ENCODE data around the gene PRKG1.
"Not testable (repeated sequence)": the region's sequence is repeated elsewhere in the genome, so short reads cannot be mapped to it uniquely, and the experiment has no call there.

The PRKG1 gene

DNA sequence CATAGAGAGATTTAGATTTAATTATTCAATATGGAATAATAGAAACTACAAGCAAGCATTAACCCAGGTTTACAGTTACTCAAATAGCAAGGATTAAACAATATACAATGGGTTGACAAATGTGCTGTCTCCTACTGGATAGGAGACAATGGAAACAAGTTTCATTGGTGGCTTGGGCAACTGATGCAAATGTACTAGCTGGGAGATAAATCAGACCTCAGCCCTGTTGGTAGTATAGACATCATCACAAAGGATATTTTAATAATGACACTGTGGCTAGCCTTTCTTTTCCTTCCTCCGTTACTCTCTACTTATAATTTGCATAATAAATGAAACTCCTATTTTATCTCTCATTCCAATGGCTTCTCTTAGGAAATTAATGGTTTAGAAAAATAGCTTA lies 1143.2 kb downstream of the PRKG1 start:
- DNase-seq (ENCODE audit: low spot score): no peak

DNA sequence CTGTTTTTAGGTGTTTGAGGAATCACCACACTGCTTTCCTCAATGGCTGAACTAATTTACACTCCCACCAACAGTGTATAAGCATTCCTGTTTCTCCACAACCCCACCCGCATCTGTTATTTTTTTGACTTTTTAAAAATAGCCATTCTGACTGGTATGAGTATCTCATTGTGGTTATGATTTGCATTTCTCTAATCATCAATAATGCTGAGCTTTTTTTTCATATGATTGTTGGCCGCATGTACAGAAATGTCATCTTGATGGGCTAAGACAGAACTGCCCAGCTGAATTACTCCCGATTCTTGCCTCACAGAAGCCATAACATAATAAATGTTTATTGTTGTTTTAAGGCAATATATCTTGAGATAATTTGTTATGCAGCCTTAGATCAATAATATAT lies 1146.7 kb downstream of the PRKG1 start:
- DNase-seq (ENCODE audit: low spot score): no peak

DNA sequence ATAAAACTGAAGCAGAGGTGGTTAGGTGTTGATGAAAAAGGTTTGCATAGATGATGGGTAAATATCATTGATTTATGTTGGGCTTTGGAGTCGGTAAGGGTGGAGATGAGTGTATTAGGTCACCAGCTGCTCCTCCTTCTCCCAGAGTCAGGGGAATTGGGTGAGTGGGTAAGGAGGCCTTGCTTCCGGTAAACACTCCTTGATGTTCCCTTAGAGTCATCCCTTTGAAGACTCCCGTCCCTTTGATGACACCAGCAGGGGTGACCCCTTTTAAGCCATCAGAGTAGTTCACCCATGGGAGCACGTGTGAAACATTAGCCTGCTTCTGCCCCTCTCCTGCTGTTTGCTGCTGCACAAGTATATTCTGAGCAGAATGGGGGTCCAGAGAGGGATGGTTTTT lies 1147.6 kb downstream of the PRKG1 start:
- no peak for DNase-seq (ENCODE audit: low spot score)

DNA sequence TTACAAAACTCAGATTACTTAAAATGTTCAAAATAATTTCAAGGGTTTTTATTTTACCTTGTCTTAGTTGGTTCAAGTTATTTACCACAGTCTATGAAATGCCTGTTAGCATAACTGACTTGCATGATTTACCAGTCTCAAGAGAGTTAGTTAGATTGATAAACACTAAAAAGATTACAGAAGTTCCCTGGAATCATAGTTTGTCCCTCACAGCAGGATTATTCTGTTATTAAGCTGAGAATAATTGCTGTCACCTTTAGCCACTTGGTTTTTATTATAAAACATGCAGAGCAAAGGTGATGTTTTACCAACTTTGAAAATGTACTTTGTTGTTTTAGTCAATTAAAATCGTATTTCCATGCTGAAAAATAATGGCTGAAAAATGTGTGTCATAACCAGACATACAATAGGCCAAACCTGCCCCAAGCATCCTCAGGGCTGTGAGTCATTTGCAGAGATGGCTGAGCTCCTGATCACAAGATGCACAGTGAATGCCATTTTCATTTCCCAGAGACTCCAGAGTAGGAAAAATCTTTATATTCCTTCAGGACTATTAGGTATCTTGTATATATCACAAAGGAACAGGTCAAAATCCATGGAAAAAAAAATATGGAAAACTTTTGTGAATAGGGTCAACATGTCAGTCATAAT lies 1152.0 kb downstream of the PRKG1 start:
- peak; percentile 40 for DNase-seq (ENCODE audit: low spot score)

DNA sequence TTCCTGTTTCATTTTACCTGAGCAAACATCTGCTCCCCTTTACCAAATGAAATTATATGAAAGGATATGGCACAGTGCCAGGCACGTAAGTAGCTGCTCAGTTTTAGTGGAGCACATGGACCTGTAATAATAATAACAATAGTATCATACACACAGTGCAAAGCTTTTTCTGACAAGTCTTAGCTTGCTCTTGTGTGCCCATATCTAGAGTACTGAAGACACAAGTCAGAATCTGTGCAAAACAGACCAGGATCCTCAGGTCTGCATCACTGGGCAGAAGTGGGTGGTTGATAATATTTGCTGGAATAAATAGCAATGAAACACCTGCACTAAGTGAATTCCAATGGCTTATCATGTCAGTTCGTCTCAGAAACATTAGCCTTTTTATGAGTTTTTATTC lies 1154.3 kb downstream of the PRKG1 start:
- no peak for DNase-seq (ENCODE audit: low spot score)

DNA sequence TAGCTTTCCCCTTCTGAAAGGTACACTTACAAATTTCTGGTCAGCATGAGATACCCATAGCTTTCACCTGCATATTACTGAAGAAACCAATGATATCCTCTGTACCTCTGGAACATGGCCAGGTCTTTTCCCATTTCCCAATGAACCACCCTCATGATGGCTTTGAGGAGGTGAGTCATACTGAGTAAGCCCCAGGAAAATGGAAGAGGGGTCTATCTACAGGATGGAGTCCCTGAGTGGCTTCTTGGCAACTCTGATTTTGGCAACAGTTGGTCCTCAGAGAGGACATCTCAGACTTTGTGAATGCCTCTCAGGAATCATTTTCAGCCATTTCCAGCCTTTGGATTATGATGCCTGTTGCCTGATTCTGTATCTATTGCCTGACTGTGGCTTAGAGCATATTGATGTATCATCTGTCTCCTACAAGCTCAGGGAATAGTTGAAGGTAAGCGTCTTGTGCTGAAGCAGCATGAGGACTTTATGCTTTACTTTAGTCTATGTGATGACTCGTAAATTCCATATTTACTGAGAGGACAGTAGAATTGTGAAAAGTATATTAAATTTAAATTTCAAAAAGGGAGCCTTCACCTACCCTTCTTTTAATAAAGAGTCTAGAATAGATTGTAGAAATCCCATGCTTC lies 1155.1 kb downstream of the PRKG1 start:
- DNase-seq (ENCODE audit: low spot score): no peak

DNA sequence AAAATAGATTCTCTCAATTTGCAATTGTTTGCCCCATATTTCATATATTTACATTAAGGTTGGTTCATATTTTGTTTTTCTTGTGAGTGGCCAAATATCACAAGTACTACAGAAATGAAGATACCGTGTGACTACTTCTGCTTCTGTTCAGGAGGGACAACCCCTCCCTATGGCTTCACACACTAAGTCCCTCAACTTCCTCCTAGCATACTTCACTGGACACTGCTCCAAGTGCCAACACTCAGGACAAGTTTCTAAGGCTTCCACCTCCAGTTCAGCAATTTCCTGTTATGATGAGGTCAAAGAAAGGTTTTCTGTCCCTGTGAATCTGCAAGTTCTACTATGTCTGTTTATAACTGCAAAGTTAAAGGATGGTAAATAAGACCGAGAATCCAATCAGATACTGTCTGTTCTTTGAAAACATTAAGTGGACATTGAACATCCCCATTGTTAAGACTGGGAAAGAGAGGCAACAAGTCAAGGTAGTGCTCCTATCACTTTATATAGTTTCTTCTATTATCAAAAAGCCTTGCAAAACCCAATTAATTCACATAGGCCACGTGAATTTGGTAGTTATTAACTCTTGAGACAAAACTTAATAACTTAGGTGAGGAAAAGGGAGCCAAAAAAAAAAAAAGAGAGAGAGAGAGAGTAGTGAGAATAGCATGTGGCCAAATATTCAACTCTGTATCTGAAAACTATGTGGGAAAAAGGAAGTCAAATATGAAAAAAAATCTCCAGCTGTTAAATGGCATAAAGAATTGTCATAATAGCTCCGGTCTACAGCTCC lies 1158.5 kb downstream of the PRKG1 start:
- DNase-seq (ENCODE audit: low spot score): no peak

DNA sequence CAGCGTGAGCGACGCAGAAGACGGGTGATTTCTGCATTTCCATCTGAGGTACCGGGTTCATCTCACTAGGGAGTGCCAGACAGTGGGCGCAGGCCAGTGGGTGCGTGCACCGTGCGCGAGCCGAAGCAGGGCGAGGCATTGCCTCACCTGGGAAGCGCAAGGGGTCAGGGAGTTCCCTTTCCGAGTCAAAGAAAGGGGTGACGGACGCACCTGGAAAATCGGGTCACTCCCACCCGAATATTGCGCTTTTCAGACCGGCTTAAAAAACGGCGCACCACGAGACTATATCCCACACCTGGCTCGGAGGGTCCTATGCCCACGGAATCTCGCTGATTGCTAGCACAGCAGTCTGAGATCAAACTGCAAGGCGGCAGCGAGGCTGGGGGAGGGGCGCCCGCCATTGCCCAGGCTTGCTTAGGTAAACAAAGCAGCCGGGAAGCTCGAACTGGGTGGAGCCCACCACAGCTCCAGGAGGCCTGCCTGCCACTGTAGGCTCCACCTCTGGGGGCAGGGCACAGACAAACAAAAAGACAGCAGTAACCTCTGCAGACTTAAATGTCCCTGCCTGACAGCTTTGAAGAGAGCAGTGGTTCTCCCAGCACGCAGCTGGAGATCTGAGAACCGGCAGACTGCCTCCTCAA lies 1159.2 kb downstream of the PRKG1 start:
- not testable (repeated sequence) for DNase-seq (ENCODE audit: low spot score)

DNA sequence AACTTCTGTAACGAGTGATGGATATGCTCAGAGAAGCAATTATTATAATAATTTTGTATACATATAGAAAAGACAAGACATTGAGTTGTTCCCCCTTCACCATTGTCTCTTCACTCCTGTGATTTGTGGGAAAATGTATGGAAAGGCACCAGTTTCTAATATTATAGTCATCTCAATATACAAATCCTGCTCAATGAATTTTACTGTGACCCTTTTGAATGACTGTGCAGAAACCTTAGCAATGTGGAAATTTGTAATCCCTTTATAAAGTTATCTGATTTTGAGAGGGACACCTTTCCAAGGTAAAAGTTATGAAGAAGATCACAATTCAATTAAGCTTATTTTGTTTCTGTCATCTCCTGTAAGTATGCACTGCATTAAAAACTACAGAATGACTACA lies 1165.5 kb downstream of the PRKG1 start:
- DNase-seq (ENCODE audit: low spot score): no peak

DNA sequence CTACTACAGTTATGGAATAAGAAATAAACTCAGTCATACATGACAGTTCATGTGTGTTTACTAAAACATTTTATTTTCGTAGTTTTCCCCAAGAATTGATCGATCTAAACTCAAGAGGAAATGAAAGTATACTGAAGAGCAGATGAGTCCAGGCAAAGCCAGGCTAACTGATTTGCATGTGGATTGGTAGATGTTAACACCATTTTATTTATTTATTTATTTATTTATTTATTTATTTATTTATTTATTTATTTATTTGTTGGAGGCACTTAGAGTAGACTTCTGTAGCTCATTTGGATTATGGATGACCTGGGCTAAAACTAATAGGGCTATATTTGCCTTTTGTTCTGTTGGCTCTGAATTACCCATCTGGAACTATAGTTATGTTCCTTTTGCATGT lies 1171.3 kb downstream of the PRKG1 start:
- DNase-seq (ENCODE audit: low spot score): no peak

DNA sequence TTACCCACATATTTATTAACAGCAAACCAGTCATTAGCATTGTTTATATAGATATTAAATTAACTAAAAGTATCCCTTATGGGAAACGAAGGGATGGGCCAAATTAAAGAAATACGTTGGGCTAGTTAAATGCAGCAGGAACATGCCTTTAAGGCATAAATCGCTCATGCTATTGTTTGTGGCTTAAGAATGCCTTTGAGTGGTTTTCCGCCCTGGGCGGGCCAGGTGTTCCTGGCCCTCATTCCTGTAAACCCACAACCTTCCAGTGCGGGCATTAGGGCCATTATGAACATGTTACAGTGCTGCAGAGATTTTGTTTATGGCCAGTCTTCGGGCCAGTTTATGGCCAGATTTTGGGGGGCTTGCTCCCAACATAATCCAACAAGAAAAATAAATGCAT lies 1173.6 kb downstream of the PRKG1 start:
- not testable (repeated sequence) for DNase-seq (ENCODE audit: low spot score)

DNA sequence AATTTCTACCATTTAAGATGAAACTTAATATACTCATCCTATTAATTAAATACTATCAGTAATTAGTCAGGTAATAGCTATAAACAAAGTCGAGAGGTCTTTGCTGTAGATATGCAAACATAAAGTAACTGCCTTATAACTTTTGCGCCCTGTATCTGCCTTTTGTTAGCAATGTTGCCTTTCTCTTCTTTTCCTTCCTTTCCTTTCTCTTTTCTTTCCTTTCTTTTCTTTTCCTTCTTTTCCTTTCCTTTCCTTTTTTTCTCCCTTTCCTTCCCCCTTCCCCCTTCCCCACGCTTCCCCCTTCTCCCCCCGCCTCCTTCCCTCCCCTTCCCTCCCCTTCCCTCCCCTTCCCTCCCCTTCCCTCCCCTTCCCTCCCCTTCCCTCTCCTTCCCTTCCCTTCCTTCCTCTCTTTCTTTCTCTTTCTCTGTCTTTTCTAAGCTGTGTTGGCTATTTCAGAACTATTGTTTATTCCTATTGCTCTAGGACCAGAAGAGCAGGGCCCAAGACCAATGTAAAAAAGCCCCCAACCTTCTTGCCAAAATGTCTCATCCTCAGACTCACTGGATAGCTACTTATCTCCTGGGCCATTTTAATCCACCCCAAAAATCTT lies 1174.5 kb downstream of the PRKG1 start:
- DNase-seq (ENCODE audit: low spot score): no peak

DNA sequence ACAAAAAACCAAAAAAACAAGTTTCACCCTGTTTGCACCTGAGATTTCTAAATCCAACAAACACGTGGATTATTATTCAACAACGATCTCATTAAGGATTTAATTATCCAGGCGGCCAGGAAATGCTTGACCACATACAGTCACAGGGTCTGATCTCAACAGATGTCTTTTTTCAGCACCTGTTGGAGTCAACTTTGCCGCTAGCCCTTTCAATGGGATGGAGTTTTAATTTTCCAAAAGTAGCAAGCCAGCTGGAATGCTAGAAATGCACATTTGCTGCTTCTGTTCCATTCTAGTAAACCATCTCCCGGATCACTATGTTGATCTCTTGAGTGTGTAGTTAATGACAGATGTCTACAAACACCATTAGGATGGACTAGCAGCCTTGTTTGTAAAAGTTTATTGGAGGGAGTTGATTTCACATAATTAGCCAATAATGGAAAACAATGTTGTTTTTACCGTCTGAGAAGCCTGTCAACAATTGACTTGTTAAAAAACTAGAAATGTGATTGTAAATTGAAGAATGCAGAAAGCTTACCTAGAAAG lies 1175.6 kb downstream of the PRKG1 start:
- no peak for DNase-seq (ENCODE audit: low spot score)

DNA sequence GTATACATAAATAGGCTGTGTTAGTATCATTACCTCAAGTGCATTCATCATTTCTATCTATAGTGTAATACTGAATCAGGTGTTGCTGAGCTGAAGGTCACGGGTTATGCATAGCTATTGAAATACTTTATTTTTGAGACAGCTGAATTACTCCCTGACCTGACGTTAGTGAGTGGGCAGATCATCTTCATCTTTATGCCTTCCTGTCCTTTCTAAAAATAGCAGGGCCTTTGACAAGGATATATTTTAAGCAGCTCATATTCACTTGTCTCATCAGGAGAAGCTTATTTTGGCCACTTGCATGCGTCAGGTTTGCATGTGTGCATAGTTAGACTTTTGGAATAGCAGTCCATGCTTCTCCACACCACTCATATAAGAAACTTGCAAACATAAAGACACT lies 1176.2 kb downstream of the PRKG1 start:
- DNase-seq (ENCODE audit: low spot score): no peak

DNA sequence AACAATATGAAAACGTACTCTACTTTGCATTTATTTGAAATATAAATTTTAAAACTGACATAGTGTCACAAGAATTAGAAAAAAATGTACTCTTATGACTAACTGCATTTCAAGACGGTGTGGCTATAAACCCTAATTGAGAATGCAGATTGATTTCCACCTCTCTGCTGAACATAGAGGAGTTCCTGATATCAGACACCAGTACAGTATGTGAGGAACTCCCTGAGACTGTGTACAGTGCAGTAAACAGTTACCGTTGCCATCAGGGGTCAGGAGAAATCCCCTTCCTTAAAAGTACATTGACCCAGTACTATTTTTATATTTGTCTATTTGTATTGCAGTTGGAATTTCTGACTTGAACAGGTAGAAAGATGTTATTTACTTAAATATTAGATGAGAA lies 1178.0 kb downstream of the PRKG1 start:
- no peak for DNase-seq (ENCODE audit: low spot score)

DNA sequence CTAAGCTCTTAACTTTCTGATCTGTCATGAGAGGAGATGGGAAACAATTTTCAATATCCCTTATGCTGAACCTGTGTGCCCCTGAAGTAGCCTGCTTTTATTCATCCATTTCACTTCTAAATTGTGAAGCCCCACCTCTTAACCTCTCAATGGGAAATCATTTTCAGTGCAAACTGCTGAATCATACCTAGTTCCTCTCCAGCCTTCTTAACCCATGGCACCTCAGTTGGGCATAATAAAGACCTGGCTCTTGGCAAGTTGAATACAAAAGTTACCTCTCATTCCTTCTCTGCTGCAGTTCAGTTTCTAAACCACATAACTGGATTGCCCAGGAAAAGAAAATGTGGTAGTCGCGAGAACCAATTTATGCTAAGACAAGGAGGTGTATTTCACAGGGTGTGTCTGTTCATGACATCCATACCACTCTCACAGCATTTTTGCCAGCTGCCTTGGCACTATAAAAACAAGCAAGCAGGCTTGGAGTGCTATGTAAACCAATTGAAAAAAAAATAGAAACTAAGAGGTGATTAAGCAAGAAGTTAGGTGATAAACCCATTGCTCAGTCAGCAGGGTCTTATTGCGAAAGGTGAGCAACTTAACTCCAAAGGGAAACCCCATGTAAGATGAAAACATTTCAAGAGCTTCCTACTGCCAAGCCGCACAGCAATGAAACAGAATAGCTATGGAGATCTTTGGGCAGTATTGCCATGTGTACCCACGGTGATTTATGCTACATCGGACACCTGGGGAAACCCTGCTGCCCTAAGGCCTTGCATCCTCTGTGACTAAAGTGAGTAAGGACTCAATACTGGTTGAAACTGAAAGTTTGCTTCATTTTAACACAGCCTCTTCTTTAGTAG lies 1182.8 kb downstream of the PRKG1 start:
- DNase-seq (ENCODE audit: low spot score): no peak

DNA sequence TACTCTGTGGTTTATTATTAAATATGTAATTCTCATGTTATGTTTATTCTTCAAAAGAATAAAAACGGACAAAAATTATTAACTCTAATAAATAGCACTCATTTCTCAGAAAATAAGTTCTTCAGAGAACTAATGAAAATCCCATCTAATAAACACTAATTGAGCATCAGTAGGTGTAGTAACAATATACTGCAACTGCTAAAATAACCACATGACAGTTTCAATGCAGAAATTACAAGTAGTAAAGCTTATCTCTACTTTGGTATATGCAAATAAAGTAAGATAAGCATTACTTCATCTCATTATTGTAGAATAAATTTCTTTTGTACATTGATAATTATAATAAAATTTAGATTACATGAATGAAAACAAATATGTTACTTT lies 1183.4 kb downstream of the PRKG1 start:
- DNase-seq (ENCODE audit: low spot score): no peak

DNA sequence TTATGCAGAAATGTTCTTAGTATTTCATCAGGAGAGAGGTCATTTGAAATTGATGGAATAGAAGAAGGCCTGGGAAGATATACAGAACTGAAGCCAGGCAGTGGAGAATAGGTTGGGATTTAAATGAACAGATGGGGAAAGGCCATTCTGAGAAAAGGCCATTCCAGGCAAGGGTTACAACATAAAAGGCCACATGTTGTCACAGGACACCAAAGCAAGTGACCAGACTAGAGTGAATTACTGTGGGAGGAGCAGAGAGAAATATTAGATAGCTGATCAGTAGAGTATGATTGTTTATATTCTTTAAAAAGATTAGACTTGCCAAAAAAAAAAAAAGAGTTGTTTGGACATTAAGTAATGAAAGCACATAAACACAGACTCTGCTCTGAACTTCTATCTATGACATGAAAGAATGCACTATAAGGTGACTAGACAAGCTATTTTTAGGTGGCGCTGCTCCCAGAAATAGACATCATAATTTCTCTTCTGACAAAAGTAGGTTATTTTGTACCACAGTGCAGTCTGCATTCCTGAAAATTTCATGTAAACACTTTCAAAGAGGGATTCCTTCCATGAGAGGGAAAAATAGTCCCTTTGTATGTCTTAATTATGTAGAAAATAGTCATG lies 1184.6 kb downstream of the PRKG1 start:
- peak; percentile 2 for DNase-seq (ENCODE audit: low spot score)

DNA sequence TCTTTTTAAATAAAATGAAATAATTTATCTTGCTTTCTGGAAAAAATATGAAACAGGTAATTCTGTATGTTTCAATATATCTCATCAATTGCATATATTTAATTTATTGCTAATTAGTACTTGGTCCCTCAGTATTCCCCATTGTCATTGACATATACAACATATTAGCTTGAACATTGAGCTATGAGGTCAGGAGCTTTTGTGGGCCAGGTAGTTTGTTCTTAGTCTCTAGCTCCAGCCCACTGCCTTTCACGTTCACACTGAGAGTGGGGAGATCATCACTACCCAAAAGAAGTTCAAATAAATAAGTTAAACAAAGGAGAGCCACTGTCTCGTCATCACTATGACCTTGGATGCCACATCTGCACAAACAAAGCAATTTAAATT lies 1185.1 kb downstream of the PRKG1 start:
- no peak for DNase-seq (ENCODE audit: low spot score)

DNA sequence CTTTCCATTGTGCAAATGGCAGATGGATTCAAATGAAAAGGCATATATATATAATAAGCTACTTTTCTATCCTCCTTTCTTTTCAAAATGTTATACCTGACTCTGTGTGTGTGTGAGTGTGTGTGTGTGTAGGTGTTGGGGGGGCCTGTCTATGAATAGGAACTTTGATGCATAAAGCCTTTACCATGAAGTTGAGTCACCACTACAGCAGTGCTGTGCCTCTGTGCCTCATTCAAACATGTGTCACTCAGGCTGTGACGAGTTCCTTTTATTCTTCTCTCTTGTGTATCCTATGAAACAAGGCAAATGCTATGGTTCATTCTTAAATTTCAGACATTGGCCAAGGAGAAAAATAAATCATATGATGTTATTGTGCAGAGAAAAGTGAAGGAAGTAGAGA lies 1187.1 kb downstream of the PRKG1 start:
- DNase-seq (ENCODE audit: low spot score): no peak
